NCI-H128 (cell line): ENCODE data around the gene LRRC15.

Experiments
- DNase-seq: peaks from one replicate; lab custom pipeline; 2025; ENCODE audit not compliant: unreplicated experiment; lab: John Stamatoyannopoulos, UW

LRRC15 gene

GRCh38 chr3:194369522-194370279 lies at the start of gene LRRC15:
Gene LRRC15, minus strand, starts transcription at chr3:194369743. Its CDS starts 8,700 bp downstream, at chr3:194361043.
- DNase-seq: no peak

- DNase-seq: no peak
Measured at GRCh38 chr3:194418671-194419070, 49.1 kb upstream of the LRRC15 start.

GRCh38 chr3:194407423-194407822 lies 37.9 kb upstream of the LRRC15 start:
- DNase-seq: no peak

- DNase-seq: no peak
Measured at GRCh38 chr3:194405766-194406165, 36.2 kb upstream of the LRRC15 start.

GRCh38 chr3:194404365-194405140 lies 35.0 kb upstream of the LRRC15 start:
- DNase-seq: peak; percentile 38

- DNase-seq: no peak
Measured at GRCh38 chr3:194401868-194402329, 32.4 kb upstream of the LRRC15 start.

DNA sequence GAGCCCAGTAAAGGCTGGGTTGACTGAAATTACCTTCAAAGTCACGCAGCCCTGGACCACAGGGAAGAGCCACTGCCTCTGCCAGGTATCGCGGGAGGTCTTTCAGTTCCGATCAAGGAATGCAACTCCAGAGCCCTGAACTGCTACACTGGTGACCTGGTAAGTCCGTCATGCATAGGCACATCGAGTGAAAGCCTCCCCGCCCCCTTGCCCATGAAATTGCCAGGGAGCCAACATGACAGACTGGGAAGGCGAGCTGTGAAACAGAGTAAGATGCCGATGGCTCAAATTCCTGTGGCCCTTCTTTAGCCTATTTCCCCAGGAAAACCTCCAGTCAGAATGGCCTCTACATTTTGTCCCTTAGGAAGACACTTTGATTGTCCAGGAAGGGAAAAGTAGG lies 31.8 kb upstream of the LRRC15 start:
- DNase-seq: no peak

- no peak for DNase-seq
Measured at GRCh38 chr3:194399874-194400411, 30.4 kb upstream of the LRRC15 start.

GRCh38 chr3:194399166-194399565 lies 29.6 kb upstream of the LRRC15 start, which contains the start of gene GP5:
Gene GP5, minus strand, starts transcription at chr3:194399266. Its CDS starts 984 bp downstream, at chr3:194398282.
- DNase-seq: no peak

DNA sequence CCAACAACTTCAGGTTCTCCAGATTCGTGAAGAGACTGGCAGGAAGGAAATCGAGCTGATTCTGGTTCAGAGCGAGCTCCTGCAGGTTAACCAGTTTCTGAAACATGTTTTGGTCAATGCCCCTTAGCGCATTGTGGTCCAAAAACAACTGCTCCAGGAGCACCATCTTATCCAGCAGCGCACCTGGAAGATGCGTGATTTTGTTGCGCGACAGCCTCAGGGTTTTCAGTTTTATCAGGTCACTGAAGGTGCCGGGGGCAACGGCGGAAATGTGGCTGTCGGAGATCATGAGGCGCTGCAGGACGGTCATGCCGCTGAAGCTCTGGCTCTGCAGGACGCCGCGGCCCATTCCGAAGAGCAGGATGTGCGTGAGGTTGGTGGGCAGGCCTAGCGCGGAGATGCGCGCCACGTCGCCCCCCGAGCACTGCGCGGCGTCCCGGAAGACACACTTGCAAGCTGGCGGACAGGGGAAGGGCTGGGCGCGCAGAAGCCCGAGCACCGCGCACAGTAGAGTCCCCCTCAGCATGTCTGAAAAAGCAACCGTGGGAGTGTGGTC lies 28.3 kb upstream of the LRRC15 start:
- no peak for DNase-seq

DNA sequence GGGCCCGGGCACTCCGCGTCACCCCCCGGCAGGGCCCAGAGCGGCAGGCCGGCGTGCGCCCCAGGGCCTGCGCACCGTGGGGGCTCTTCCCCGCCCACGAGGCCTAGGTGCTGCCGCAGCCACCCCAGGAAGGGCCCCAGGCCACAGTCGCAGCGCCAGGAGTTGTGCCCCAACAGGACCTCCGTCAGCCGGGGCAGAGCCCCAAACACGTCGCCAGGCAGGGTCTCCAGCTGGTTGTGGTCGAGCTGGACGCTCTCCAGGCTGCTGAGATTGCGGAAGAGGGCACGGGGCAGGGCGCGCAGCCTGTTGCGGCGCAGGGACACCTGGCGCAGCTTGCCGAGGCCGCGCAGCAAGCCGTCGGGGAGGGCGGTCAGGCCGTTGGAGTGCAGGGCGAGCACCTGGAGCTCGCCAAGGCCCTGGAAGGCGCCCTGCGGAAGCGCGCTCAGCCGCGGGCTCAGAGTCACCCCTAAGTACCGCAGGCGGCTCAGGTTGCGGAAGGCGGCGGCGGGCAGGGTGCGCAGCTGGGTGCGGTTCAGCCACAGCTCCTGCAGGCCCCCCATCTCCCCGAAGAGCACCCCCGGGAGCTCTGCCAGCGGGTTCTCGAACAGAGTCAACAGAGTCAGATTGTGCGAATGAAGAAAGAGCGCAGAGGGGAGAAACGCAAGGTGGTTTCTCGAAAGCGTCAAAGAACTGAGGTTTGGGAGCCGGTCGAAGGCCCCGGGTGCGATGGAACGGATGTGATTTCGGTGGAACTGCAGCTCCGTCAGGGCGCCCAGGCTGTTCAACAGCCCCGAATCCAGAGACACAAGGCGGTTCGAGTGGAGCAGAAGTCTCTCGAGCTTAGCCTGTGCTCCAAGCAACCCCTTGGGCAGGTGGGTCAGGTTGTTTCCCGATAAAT lies 27.6 kb upstream of the LRRC15 start:
- no peak for DNase-seq

GRCh38 chr3:194396539-194396858 lies 27.0 kb upstream of the LRRC15 start:
- DNase-seq: no peak

GRCh38 chr3:194395778-194396538 lies 26.4 kb upstream of the LRRC15 start:
- no peak for DNase-seq

DNA sequence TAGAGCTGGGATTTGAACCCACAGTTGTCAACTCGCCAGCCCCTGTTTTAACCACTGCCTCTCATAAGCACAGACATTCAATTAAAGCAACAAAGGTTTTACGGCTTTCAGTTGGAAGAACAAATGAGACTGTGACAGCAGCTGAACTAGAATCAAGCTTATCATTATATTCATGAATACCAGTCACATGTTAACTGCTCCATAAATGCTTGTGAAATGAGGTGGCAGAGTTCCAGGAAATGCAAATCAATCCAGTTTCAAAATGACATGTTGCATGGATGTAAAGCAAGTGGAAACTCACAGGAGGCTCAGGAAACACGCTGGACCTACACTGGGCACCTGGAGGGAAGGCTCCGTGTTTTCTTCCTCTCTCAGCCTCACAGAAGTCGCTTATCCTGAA lies 25.7 kb upstream of the LRRC15 start:
- no peak for DNase-seq

GRCh38 chr3:194392576-194392975 lies 23.0 kb upstream of the LRRC15 start:
- DNase-seq: no peak

- DNase-seq: no peak
Measured at GRCh38 chr3:194390835-194391234, 21.3 kb upstream of the LRRC15 start.

GRCh38 chr3:194389269-194389668 lies 19.7 kb upstream of the LRRC15 start:
- no peak for DNase-seq

GRCh38 chr3:194387926-194388418 lies 18.4 kb upstream of the LRRC15 start:
- no peak for DNase-seq

- no peak for DNase-seq
Measured at GRCh38 chr3:194387276-194387675, 17.7 kb upstream of the LRRC15 start.

- no peak for DNase-seq
Measured at GRCh38 chr3:194386648-194387047, 17.1 kb upstream of the LRRC15 start.
